GM12874 (cell line): ENCODE data around the gene KCNN4.

Experiments
- TF ChIP-seq, protein P1 (sequence below): IDR thresholded peaks from 2 replicates; pipeline ENCODE4 v1.5.1; 2011; ENCODE audit warnings: low read depth, mild to moderate bottlenecking, control low read depth, low read length, moderate library complexity; ENCODE audit not compliant: insufficient read depth

The KCNN4 gene

DNA sequence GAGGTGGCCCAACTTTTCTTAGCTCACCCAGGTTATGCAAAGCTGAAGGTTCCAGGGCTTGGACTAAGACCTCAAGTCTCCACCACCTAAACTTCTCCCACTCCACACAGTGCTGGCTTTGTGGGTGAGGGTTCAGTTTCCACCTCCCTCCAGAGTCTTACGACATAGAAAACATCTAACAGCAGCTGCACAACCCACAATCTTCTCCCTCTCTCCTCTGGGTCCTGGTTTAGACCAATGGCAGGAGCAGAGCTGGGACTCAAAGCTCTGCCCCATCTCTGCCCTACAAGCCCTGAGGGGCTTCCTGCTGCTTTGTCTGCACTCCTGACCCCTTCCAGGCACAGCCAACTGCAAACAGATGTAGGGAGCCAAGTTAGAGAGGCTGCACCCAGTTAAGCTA lies 48.9 kb downstream of the KCNN4 start:
- TF ChIP-seq, protein P1, sequence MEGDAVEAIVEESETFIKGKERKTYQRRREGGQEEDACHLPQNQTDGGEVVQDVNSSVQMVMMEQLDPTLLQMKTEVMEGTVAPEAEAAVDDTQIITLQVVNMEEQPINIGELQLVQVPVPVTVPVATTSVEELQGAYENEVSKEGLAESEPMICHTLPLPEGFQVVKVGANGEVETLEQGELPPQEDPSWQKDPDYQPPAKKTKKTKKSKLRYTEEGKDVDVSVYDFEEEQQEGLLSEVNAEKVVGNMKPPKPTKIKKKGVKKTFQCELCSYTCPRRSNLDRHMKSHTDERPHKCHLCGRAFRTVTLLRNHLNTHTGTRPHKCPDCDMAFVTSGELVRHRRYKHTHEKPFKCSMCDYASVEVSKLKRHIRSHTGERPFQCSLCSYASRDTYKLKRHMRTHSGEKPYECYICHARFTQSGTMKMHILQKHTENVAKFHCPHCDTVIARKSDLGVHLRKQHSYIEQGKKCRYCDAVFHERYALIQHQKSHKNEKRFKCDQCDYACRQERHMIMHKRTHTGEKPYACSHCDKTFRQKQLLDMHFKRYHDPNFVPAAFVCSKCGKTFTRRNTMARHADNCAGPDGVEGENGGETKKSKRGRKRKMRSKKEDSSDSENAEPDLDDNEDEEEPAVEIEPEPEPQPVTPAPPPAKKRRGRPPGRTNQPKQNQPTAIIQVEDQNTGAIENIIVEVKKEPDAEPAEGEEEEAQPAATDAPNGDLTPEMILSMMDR: no peak

DNA sequence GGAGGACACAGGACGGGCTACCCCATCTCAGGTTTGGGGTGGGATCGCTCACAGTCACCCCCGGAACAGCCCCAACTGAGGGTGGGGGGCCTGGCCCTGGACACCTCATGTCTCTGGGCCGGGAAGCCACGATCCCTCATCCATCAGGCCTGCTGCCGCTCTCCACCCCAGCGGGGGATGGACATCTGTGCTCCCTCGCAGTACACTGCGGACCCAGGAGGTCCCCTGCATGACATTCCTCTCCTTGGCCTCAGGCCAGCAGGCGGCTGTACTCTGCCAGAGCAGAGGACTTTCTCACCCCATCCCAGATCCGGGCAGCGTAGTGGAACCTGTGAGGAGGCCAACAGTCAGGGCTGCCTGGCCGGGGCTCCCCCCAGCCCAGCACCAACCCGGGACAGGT lies 49.4 kb downstream of the KCNN4 start:
- TF ChIP-seq, protein P1: no peak

DNA sequence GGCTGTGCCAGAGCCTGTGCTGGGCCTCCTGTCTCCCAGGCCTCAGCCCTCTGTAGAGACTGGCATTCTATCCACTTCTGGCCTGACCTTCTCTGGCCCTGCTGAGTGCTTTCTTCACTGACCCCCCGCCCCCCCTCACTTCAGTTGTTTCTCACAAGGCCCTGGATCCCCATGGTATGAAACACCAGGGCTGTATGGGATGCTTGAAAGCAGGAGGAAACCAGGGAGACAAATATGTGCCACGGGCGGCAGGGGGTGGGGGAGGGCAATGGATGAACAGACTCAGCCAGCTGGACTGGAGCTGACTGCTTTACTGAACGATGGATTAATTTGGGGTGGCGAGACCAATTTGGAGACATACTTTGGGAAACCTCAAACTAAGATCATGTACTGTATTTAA lies 50.9 kb downstream of the KCNN4 start:
- TF ChIP-seq, protein P1: no peak

DNA sequence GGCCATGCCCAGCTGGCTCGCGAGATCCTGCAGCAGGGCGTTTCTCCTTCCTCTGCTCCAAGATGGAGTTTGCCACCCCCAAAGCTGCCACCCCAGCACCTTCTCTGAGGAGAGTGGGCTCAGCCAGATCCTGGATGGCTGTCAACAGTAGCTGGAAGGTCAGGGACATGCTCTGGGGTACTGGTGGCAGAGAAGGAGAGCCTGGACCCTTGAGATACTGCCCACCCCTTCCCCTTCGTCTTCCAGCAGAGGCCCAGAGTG lies 53.2 kb downstream of the KCNN4 start:
- TF ChIP-seq, protein P1: no peak

DNA sequence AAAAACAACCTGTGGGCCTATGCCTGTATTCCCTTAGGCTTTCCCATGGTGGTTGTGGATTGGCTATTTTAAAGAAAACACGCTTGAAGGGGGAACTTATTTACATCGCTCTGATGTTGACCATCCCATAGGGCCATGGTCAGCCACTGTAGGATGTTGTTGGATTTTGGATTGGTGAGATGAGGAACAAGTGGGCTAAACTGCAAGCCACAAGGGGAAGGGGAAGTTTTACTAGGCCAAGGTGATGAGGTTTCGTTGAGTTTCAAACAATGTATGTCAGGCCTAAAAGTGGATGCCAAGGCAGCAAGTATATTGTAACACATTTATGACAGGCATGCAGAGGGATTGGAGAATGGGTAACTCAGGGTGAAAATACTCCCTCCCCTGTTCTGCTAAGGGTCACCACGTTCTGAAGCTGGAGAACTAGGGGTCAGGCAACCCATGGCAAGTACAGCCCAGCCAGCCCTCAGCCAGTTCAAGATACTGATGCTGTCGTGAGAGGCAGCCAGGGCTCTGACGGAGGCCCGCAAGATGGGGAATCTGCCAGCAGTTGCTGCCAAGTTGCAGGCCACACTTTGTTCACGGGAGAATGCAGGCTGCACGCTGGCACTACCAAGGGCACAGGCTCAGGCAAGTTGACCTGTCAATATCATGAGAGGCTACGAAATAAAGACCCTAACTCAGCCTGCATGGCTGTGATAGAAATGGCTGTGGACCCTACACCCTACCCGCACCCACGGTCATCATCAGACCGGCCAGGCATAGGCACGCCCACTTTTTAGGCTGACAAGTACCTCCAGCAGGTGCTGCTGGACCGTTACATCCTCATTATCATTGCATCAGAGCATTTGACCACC lies 53.8 kb downstream of the KCNN4 start:
- TF ChIP-seq, protein P1: no peak

DNA sequence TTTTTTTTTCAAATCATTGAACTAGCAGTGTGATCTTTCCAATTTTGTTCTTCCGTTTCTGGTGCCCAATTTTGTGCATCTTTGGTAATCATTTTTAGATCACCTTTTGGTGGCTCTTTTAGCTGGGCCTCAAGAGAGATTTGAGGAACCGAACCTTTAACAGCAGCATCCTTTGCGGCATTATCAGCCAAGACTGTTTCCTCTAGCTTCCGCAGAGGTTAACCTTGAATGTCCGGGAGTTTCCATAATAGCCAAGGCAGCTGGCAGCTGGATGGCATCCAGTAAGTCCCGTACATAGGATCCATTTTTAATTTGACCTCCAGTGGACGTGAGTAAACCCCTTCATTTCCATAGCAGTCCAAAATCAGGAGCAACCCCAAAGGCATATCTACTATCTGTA lies 55.3 kb downstream of the KCNN4 start:
- TF ChIP-seq, protein P1: no peak

DNA sequence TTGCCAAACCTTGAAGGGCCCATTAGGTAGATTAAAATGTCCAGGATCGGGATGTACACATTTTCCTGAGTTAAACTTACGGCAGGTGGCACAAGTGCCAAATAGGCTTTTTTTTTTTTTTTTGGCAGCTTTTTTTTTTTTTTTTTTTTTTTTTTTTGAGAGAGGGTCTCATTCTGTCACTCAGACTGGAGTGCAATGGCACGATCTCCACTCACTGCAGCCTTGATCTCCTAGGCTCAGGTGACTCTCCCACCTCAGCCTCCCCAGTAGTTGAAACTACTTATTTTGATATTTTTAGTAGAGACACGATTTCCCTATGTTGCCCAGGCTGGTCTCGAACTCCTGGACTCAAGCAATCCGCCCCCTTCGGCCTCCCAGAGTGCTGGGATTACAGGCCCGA lies 55.9 kb downstream of the KCNN4 start:
- TF ChIP-seq, protein P1: no peak

DNA sequence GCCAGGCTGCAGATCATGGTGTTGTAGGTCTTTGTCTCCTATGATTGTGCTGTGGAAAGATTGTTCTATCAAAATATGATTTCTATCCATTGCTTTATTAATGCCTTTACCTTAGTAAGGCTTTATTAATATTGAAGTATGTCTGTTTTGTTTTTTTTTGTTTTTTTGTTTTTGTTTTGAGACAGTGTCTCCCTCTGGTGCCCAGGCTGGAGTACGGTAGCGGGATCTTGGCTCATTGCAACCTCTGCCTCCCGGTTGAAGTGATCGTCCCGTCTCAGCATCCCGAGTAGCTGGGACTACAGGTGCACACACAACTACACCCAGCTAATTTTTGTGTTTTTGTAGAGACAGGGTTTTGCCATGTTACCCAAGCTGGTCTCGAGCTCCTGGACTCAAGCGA lies 57.2 kb downstream of the KCNN4 start:
- TF ChIP-seq, protein P1: 0 out of 2 replicates have a peak, but pooled peaks have one; percentile 9
